NCI-H187 treated with DMSO at 0.1 percent for 48 hours (cell line): Measurements from ENCODE around the gene WNT9B.

Experiments used
- DNase-seq: peaks from one replicate; lab custom pipeline; 2025; lab: John Stamatoyannopoulos, UW

Gene WNT9B

GRCh38 chr17:46883871-46884520 is 32.6 kb downstream of the WNT9B start:
- no peak for DNase-seq

- DNase-seq = no peak
Measured at GRCh38 chr17:46884552-46884951, 33.2 kb downstream of the WNT9B start.

GRCh38 chr17:46885415-46886309 is 34.3 kb downstream of the WNT9B start:
- no peak for DNase-seq

- DNase-seq = no peak
Measured at GRCh38 chr17:46886310-46886663, 34.9 kb downstream of the WNT9B start.

- DNase-seq = no peak
Measured at GRCh38 chr17:46887717-46888116, 36.3 kb downstream of the WNT9B start.

- DNase-seq = no peak
Measured at GRCh38 chr17:46888727-46889126, 37.3 kb downstream of the WNT9B start.

GRCh38 chr17:46889519-46889918 is 38.1 kb downstream of the WNT9B start:
- no peak for DNase-seq

- DNase-seq = no peak
Measured at GRCh38 chr17:46889992-46890564, 38.7 kb downstream of the WNT9B start.

- no peak for DNase-seq
Measured at GRCh38 chr17:46890638-46891037, 39.3 kb downstream of the WNT9B start.

GRCh38 chr17:46892192-46892703 is 40.9 kb downstream of the WNT9B start:
- DNase-seq = no peak

- no peak for DNase-seq
Measured at GRCh38 chr17:46894024-46894423, 42.6 kb downstream of the WNT9B start.

- DNase-seq = no peak
Measured at GRCh38 chr17:46894476-46895151, 43.2 kb downstream of the WNT9B start.

- no peak for DNase-seq
Measured at GRCh38 chr17:46895171-46895570, 43.8 kb downstream of the WNT9B start.

- no peak for DNase-seq
Measured at GRCh38 chr17:46896991-46897390, 45.6 kb downstream of the WNT9B start.

- DNase-seq = no peak
Measured at GRCh38 chr17:46898364-46898763, 47.0 kb downstream of the WNT9B start.

- DNase-seq = no peak
Measured at GRCh38 chr17:46898860-46899259, 47.5 kb downstream of the WNT9B start.

GRCh38 chr17:46901291-46901690 is 49.9 kb downstream of the WNT9B start:
- DNase-seq = no peak

GRCh38 chr17:46903762-46904672 is 52.6 kb downstream of the WNT9B start:
- DNase-seq = no peak

GRCh38 chr17:46908068-46908737 is 56.8 kb downstream of the WNT9B start:
- no peak for DNase-seq

- no peak for DNase-seq
Measured at GRCh38 chr17:46910179-46910927, 59.0 kb downstream of the WNT9B start.
